ENCODE data around the gene SH3BGR.

DNA sequence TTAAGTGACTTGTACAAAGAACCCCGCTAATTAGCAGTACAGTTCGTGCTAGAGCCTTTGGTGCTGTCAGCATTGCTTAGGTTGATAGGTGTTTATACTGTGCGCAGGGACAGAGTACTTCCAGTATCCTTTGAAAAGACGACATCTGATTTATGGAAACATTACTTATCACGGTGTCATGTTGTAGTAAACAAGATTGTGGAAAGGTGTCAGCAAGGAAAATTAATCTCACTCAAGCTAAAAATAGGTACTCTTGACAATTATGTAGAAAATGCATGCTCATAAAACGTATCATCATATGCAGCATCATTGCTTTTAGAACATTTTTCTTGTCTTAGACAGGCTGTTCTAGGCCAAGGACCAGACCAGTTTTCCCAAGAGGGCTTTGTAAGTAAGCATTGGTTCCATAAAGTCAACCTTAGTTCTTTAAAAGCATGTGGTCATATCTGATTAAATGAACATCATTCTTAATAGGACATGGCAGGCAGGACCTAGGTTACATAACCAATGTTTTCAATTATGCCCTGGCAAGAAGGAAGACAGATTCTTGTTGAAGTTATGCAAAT is 33.0 kb downstream of the SH3BGR start:
- TF ChIP-seq, protein P1, sequence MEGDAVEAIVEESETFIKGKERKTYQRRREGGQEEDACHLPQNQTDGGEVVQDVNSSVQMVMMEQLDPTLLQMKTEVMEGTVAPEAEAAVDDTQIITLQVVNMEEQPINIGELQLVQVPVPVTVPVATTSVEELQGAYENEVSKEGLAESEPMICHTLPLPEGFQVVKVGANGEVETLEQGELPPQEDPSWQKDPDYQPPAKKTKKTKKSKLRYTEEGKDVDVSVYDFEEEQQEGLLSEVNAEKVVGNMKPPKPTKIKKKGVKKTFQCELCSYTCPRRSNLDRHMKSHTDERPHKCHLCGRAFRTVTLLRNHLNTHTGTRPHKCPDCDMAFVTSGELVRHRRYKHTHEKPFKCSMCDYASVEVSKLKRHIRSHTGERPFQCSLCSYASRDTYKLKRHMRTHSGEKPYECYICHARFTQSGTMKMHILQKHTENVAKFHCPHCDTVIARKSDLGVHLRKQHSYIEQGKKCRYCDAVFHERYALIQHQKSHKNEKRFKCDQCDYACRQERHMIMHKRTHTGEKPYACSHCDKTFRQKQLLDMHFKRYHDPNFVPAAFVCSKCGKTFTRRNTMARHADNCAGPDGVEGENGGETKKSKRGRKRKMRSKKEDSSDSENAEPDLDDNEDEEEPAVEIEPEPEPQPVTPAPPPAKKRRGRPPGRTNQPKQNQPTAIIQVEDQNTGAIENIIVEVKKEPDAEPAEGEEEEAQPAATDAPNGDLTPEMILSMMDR (conservative IDR thresholded peaks at IDR 0.05 in 1 of 2, IDR thresholded peaks at IDR 0.05 in 1 of 2; ENCODE audit: low read depth in 1 of 2, low read length in 2 of 2): no peak
- TF ChIP-seq EZH2 (IDR thresholded peaks at IDR 0.05; ENCODE audit: low read length, missing control alignments): no peak

Data from fibroblast of lung (primary cell).